Sigmoid colon (tissue), 7 donors: ENCODE data around the gene VIL1. TPM values are rescaled to one million over a fixed set of nuclear protein-coding genes. Genes with fewer than 3 reads are reported as not detected.

Experiments used
- DNase-seq: peaks from one replicate; pipeline ENCODE4 v3.0.0-alpha.2; 2019
- H3K27ac ChIP-seq, 4 donors: fragments of 200-600 bp; sonication (generic); one replicate each; pipeline ENCODE4 v1.5.1; 2016 to 2019; ENCODE audit warnings: mild to moderate bottlenecking in 1 of 4
- H3K27me3 ChIP-seq, 3 donors: fragments of 200-600 bp; sonication (generic); one replicate each; pipeline ENCODE4 v1.5.1; 2019; ENCODE audit warnings: mild to moderate bottlenecking in 1 of 3
- H3K36me3 ChIP-seq, 4 donors: fragments of 200-600 bp; sonication (generic); one replicate each; pipeline ENCODE4 v1.5.1; 2016 to 2019
- H3K4me1 ChIP-seq, 4 donors: fragments of 200-600 bp; sonication (generic); one replicate each; pipeline ENCODE4 v1.5.1; 2017 to 2019
- H3K4me3 ChIP-seq, 4 donors: fragments of 200-600 bp; sonication (generic); one replicate each; pipeline ENCODE4 v1.5.1; 2017 to 2019; ENCODE audit warnings: mild to moderate bottlenecking in 2 of 4, moderate library complexity in 1 of 4
- H3K9me3 ChIP-seq, 4 donors: fragments of 200-600 bp in 3 of 4; sonication (generic) in 3 of 4; one replicate each; pipeline versions ENCODE4 v1.5.1 to v1.6.1; 2013 to 2019
- CTCF ChIP-seq, 4 experiments: fragments of 450-650 bp in 3 of 4; fragments of 200-600 bp in 1 of 4; IDR thresholded peaks; one replicate each; pipeline ENCODE4 v1.5.1; 2016 to 2019; ENCODE audit warnings: antibody characterized with exemption in 4 of 4, mild to moderate bottlenecking in 3 of 4, moderate library complexity in 2 of 4
- EP300 ChIP-seq, 4 donors: sonication (generic); formaldehyde crosslinking; IDR thresholded peaks; one replicate each; pipeline ENCODE4 v1.6.1; 2017; ENCODE audit warnings: antibody characterized with exemption in 4 of 4
- POLR2A ChIP-seq, 2 donors: fragments of 450-650 bp; IDR thresholded peaks; one replicate each; pipeline ENCODE4 v1.6.1; 2016; ENCODE audit warnings: antibody characterized with exemption in 2 of 2, mild to moderate bottlenecking in 2 of 2, moderate library complexity in 2 of 2
- POLR2AphosphoS5 ChIP-seq, 4 donors: sonication (generic); formaldehyde crosslinking; IDR thresholded peaks; one replicate each; pipeline ENCODE4 v1.6.1; 2017; ENCODE audit warnings: antibody characterized with exemption in 4 of 4
- WGBS, 2 donors: extraction: QIAGEN DNeasy Blood & Tissue Kit; methylation state at CpG; one replicate each; pipeline ENCODE4 v1.1.7; 2013; 5-methylcytosine and 5-hydroxymethylcytosine counted together
- intact Hi-C: fragments of 100-400 bp; cut with DNase I; formaldehyde crosslinking; loops from one replicate; pipeline ENCODE4 v1.15.1; 2023
- polyA plus RNA-seq, 3 donors: library from polyadenylated mRNA; stranded (reverse); fragments of 200-250 nt; gene quantifications; one replicate each; pipeline ENCODE4 v1.2.3, GENCODE V29; 2013
- total RNA-seq, 4 donors: library from RNA; depleted of rRNA; stranded (reverse); fragments of >200 nt; gene quantifications; one replicate each; pipeline ENCODE4 v1.1.0, GENCODE V29; 2016
- donor health status: healthy with polysubstance abuse.
- donor health status: Bipolar disorder and iron deficiency.
- donor health status: healthy.

Gene VIL1
- total and polyA plus RNA-seq, 7 donors: 0.71 to 172 (median 111) TPM; not detected in 2

DNA sequence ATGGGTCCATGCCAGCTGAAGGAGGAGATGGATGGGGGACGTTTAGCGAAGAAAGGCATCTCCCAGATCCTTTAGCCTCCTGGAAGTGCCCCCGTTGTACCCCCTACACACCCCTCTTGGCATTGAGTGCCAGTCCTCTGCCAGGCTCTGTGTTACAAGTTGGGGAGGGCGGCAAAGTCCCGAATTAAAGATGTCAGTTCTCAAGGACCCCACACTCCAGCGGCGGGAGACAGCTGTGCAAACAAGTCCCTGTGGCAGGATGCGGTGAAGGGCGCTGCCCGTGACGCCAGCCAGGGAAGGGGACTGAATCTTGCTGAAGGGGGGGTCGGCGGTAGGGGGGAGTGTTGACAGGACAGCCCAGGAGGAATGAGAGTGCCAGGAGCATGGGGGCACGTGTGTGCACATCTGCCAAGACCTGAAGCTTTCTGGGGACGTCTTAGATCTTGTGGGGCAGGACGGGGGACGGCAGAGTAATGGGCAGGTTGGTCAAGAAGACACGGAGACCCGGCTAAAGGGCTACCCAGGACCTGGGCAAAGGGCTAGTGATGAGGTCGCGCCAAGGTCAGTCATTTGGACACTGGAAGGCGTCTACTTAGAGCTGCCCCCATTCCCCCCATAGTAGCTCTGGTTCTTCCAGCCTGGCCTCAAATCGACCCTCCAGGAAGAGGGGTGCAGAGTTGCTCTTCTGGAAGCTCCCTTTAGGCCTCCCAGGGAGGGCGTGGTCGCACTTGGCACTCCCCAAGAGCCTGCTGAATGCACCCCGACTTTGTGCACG lies 22.0 kb upstream of the VIL1 start:
- Histone ChIP-seq H3K4me1 (peaks cover 0 to 46% (median 39%) of the 10 kb centered on the region in 4 donors), H3K9me3 (no peaks in the 10 kb centered on the region), H3K27ac (peak overlapping the region; percentile 97 to 100 (median 100)), H3K36me3 (peaks cover 0 to 6% (median 2%) of the 10 kb centered on the region in 4 donors), H3K27me3 (no peaks in the 10 kb centered on the region), H3K4me3 (peak overlapping the region; percentile 92 to 100 (median 98))
- no peak for TF ChIP-seq POLR2A (IDR thresholded peaks at IDR 0.05)
- no peak for TF ChIP-seq POLR2AphosphoS5 (IDR thresholded peaks at IDR 0.05)
- TF ChIP-seq EP300 (IDR thresholded peaks at IDR 0.05): no peak
- TF ChIP-seq CTCF (IDR thresholded peaks at IDR 0.05): no peak
- 1% methylated on average over 27 of the region's 27 CpGs for WGBS, 2 donors
- intact Hi-C loops: loop anchor here (1.0 to 2.0 kb wide), 4 partner anchors 28 to 124 kb away; partner anchors contain the start of gene TMBIM1
- peak; percentile 92 for DNase-seq

GRCh38 chr2:218397463-218397819 lies 21.5 kb upstream of the VIL1 start:
- intact Hi-C loops: loop anchor here (2.0 kb wide), 3 partner anchors 29 to 125 kb away; partner anchors contain the start of gene TMBIM1
- TF ChIP-seq EP300 (IDR thresholded peaks at IDR 0.05) (no peak), POLR2A (IDR thresholded peaks at IDR 0.05) (peak in 1 of 2 donors; percentile 43), POLR2AphosphoS5 (IDR thresholded peaks at IDR 0.05) (no peak), CTCF (IDR thresholded peaks at IDR 0.05) (no peak)
- H3K9me3 ChIP-seq: no peaks in the 10 kb centered on the region
- no peak for DNase-seq
- peak overlapping the region; percentile 97 to 100 (median 100) for H3K27ac ChIP-seq
- no peaks in the 10 kb centered on the region for H3K27me3 ChIP-seq
- peaks cover 0 to 52% (median 45%) of the 10 kb centered on the region in 4 donors for H3K4me1 ChIP-seq
- WGBS, 2 donors: 2 to 4% methylated on average over 12 of the region's 12 CpGs
- H3K36me3 ChIP-seq: peaks cover 0 to 12% (median 8%) of the 10 kb centered on the region in 4 donors
- H3K4me3 ChIP-seq: peak overlapping the region; percentile 92 to 100 (median 98)

GRCh38 chr2:218397820-218398436 lies 21.0 kb upstream of the VIL1 start:
- peak; percentile 90 for DNase-seq
- 0 to 1% methylated on average over 35 of the region's 35 CpGs for WGBS, 2 donors
- intact Hi-C loops: loop anchor here (2.0 kb wide), 3 partner anchors 29 to 125 kb away; partner anchors contain the start of gene TMBIM1
- Histone ChIP-seq H3K4me3 (peak overlapping the region; percentile 92 to 100 (median 98)), H3K4me1 (peaks cover 0 to 57% (median 49%) of the 10 kb centered on the region in 4 donors), H3K27me3 (no peaks in the 10 kb centered on the region), H3K27ac (peak overlapping the region; percentile 97 to 100 (median 100)), H3K36me3 (peaks cover 1 to 17% (median 13%) of the 10 kb centered on the region in 4 donors), H3K9me3 (no peaks in the 10 kb centered on the region)
- TF ChIP-seq POLR2A (IDR thresholded peaks at IDR 0.05) (peak; percentile 14 to 43), CTCF (IDR thresholded peaks at IDR 0.05) (no peak), POLR2AphosphoS5 (IDR thresholded peaks at IDR 0.05) (peak in 3 of 4 donors; percentile 45 to 54 (median 53))

- intact Hi-C loops: no loop called here
- peak overlapping the region; percentile 97 to 100 (median 100) for H3K27ac ChIP-seq
- peak overlapping the region; percentile 92 to 100 (median 98) for H3K4me3 ChIP-seq
- peaks cover 0 to 57% (median 49%) of the 10 kb centered on the region in 4 donors for H3K4me1 ChIP-seq
- H3K27me3 ChIP-seq: no peaks in the 10 kb centered on the region
- peaks cover 4 to 25% (median 20%) of the 10 kb centered on the region in 4 donors for H3K36me3 ChIP-seq
- peak; percentile 94 for DNase-seq
- no peak for TF ChIP-seq POLR2A (IDR thresholded peaks at IDR 0.05)
- TF ChIP-seq CTCF (IDR thresholded peaks at IDR 0.05): no peak
- peak in 3 of 4 donors; percentile 22 to 71 (median 64) for TF ChIP-seq POLR2AphosphoS5 (IDR thresholded peaks at IDR 0.05)
- peak in 1 of 4 donors; percentile 30 for TF ChIP-seq EP300 (IDR thresholded peaks at IDR 0.05)
- WGBS, 2 donors: 1% methylated on average over 95 of the region's 95 CpGs
- no peaks in the 10 kb centered on the region for H3K9me3 ChIP-seq
Observed at GRCh38 chr2:218398437-218399390, 20.2 kb upstream of the VIL1 start.
